ENCODE results near the gene GCNA.

Gene GCNA

GRCh38 chrX:71616672-71617529 lies 38.7 kb downstream of the GCNA start:
- DNase-seq = peak; percentile 29

DNA sequence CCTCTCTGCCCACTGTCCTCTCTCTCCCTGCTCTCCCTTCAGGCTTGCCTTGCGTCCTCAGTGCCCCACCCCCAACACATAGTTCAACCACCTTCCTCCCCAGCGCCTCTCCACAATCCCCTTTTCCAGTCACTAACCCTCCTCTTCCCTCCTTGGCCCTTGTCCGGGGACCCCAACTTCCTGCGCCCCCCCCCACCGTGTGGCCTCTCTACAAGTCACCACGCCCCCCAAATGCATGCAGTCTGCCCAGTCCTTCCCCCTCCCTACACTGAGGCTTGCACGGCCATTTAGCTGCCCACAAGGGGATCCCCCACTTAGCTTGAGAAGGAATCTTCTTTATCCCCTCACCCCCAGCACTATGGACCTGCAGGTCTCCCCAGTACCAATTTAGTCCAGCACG lies 39.5 kb downstream of the GCNA start:
- no peak for DNase-seq

DNA sequence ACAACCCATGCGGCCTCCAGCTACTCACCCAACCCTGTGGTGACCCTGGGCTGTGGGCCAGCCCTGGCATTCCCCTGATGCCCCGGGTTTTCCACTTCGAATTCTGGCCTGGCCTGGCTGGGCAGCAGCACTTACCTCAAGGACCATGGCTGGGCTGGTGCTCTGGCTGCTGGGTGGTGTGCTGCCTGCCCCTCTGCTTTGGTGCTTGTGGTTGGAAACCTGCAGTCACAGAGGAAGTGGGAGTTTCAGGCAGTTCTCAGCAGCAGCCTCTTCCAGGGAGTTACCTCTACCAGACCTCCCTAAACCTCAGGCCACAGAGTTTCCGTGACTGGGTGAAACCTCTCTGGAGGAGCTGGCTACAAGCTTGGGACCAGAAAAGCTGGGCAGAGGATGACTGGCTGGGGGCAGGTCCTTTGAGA lies 40.1 kb downstream of the GCNA start, which contains the start of gene CXCR3:
Gene CXCR3 (minus strand): TSS at position 209 of the 419 bp plus-strand sequence. CDS start 62 bp downstream, at position 147.
- peak; percentile 35 for DNase-seq

DNA sequence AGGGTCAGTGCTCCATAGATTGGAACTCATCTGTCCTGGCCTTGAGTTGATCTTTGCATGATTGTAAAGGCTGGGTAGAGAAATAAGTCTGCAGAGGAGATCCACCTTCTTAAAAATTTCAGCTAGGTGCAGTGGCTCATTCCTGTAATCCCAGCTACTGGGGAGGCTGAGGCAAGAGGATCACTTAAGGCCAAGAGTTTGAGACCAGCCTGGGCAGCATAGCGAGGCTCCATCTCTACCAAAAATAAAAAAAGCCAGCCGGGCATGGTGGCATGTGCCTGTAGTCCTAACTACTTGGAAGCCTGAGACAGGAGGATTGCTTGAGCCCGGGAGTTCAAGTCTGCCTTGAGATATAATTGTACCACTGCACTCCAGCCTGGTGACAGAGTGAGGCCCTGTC lies 40.5 kb downstream of the GCNA start:
- DNase-seq = no peak

GRCh38 chrX:71619193-71619592 lies 41.0 kb downstream of the GCNA start:
- no peak for DNase-seq

- DNase-seq = no peak
Measured at GRCh38 chrX:71619986-71620385, 41.7 kb downstream of the GCNA start.

- no peak for DNase-seq
Measured at GRCh38 chrX:71621603-71622002, 43.4 kb downstream of the GCNA start.

DNA sequence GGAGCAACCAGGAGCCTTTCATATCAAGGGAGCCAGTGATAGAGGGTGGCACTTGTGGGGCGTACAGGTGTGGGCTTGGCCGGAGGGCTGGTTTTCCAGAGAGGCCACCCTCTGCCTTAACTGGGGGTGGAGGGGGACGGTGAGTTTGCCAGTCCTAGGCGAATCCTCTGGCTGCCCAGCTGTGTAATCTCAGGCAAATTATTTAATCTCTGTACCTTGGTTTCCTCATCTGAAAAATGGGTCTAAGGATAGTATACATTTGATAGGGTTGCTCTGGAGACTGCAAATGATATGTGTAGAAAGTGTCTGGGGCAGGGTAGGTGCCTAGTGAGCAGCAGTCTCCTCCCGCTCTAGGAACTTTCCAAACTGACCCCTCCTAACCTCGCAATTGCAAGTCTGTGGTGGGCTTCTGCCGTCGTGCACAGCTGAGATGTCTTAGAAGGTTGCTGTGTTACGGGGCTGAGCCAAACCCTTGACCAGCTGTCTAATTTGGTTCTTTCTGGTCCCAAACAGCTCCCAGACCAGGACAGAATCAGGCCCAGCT lies 43.9 kb downstream of the GCNA start:
- no peak for DNase-seq

DNA sequence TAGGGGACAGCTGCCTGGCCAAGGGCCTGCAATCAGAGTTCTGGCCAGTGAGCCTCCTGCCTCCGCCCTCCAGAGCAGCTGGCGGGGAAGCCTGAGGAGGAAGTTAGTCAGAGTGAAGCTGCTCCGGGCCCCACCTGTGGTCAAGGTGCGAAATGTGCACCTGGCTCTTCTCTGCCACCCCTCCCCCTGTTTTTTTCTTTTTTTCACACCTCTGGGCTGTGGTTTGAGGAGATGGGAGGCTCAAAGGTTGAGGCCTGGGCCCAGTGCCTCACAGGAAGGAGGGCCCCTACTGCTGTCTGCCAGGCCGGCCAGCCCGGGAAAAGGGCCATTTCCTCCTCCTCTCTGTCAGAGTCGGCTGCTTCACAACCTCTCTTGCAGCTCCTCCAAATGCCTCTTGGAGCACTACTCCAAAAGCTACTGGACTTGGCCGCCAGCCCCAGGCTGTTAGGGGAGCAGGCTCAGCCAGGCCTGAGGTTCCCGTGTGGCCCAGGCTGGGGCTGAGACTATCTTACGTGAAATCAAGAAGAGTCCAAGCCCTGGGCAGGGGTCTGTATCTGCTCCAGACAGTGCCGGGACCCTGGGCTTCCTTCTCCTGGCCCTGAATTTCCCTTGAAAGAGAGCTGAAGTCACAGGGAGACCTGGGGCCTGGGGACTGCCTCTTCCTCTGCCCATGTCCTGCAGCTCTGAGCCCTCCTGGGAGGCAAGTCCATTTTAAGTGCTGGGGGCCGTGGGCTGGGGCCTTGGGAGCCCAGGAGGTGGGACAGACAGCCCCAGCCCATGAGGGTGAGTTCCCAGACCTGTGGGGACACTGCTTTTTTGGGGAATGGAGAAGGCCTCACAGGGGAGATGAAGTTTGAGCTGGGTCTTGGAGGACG lies 44.6 kb downstream of the GCNA start:
- DNase-seq = peak; percentile 57

DNA sequence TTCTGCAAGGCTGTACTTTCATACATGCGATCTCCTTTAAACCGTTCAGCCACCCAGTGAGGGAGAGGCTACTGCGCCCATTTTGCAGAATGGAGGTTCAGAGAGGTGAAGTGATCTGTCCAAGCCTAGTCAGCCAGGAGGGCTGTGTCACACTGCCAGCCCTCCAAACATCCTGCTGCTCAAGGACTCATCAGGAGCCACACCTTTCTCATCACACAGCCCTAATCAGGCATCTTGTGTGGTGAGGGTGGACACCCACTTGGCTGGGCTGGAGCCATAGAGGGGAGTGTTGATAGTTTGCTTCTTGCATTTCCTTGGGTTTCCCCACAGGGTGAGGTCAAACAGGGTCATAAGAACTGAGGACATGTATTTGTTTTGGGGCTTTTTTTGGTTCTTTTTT lies 45.5 kb downstream of the GCNA start:
- no peak for DNase-seq

GRCh38 chrX:71625471-71625870 lies 47.2 kb downstream of the GCNA start:
- no peak for DNase-seq

- no peak for DNase-seq
Measured at GRCh38 chrX:71626576-71626975, 48.3 kb downstream of the GCNA start.

DNA sequence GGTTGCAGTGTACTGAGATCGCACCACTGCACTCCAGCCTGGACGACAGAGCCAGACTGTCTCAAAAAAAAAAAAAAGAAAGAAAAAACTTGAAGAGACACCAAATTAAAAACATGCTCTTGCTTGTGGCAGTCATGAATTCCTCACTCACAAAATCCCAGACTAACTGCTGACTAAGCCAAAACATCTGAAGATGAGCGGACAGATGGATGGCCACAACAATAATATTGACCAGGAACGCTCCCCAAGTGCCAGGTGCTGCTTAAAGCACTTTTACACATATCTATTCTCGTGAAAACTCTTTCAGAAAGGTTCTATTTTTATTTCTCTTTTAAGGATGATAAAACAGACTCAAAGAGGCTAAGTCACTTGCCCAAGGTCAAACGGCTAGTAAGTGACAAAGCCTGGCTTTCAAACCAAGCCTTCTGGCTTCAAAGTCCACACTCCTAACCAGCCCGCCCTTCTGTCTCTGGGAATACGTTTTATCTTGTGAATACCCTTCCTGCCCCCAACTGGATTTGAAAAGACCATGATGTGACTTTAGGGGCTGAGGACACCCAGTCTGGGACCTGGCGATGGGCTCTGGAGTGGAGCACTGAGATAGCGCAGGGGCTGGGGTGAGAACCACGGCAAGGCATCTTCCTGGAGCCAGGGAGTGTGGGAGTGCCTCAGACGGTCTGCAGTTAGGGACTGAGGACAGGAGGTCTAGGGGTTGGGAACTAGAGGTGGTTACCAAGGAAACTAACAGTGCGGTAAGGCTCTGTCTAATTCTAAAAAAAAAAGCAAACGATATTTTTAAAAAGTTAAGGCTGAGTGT lies 49.6 kb downstream of the GCNA start:
- no peak for DNase-seq

DNA sequence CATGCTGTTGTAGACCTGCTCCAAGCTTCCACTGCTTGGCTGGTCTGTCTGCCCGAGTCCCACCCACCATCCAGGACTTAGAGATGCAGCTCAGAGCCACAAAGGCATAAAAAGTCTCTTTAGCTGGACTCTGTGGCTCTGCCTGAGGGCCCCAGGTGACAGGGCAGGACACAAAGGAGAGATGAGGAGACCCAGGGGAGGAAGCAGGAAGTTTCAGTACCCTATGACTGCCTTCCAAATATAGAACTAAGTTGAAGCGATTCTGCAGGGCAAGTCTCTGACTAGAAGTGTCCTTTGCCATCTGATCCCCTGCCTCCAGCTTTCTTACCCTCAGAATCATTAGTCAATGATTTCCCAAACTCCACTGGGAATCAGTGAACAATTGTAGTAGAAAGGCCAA lies 51.2 kb downstream of the GCNA start:
- DNase-seq = no peak

DNA sequence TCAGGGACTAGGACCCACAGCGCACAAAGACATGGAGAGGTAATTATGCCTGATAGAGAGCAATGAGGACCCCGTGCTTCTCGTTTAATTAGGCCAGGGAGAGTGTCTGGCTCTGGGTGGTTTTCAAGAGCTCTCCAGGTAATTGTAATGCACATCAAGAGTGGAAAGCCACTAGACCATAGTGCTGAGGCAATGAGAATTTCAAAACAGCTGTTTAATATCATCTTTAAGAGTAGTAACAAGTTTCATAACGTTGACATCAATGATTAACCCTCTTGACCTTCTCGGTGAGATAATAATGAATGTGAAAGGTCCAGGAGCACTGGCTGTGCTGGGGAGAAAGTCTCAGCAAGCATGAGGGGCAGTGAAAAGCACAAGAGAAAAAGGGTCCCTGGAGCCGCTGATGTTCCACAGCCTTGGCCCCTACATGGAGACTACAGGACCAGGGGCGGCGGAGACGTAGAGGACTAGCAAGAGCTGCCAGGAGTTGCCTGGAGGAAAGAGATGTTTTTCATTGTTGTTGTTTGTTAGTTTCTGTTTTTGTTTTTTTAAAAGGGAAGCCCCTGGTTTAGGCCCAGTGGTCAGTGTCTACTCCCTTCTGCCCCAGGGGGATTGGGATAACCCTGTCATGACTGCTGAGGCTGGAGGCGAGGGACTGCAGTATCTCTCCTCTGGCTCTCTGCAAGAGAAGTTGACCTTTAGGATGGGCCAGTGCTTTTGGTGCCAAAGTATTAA lies 54.9 kb downstream of the GCNA start:
- no peak for DNase-seq

DNA sequence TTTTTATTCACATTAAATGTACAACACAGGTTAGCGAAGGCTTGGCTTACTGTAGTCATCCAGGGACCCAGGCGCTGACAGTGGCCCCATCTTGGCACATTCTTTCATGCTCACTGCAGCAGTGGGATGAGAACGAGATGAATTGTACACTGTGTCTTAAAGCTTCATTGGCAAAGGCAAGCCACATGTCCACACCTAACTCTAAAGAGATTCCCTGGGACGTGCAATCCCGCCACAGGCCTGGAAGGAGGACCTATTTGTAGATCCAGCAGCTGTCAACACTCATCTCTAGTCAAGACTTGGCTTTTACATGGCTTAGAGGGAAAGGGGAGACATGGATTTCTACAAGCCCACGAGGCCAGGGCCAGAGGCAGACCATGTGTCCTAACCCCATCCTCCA lies 56.1 kb downstream of the GCNA start:
- DNase-seq = no peak

- DNase-seq = no peak
Measured at GRCh38 chrX:71636438-71637252, 58.4 kb downstream of the GCNA start.

- no peak for DNase-seq
Measured at GRCh38 chrX:71637253-71637618, 59.0 kb downstream of the GCNA start.

DNA sequence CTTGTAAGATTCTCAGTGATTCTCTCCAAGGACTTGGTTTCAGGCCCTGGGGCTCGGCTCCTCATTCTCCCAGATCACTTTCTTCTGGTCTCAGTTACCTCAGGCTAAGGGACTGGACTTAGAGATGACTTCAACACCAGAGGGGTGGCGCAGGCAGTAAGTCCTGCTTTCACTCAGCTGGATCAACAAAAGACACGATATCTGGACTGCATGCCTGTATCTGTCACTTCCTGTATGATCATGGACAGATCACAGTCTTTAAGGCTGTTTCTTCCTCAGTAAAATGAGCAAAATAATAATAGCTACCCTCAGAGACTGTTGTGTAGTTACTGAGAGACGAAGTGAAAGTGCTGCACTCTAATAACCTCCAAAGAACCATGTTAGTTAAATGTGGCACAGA lies 59.6 kb downstream of the GCNA start:
- no peak for DNase-seq

DNA sequence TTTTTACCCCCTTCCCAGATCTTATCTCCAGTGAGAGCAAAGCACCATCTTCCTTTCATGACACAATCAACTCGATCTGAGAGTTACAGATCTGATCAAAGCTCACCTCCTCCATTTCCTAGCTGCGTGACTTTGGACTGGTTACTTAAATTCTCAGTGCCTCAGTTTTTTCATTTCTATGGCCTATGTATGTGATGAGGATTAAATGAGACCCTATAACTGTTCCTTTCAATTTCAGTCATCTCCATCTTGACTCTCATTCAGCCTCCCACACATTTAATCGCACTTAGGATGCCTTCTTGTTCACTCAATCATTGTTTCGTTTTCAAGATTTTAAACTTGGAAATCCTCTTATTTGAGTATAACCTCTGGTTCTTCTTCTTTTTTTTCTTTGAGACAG lies 60.2 kb downstream of the GCNA start:
- DNase-seq = no peak

- DNase-seq = no peak
Measured at GRCh38 chrX:71640002-71640401, 61.8 kb downstream of the GCNA start.

Data from activated gamma-delta T cell (primary cell).